Measurements from ENCODE around the gene MAD1L1.
"Not testable (repeated sequence)": the region's sequence is repeated elsewhere in the genome, so short reads cannot be mapped to it uniquely, and the experiment has no call there.

MAD1L1 gene

GRCh38 chr7:2038931-2039728, 193.6 kb downstream of the MAD1L1 start:
- no peak for FAIRE-seq

GRCh38 chr7:2037808-2038522, 194.8 kb downstream of the MAD1L1 start:
- FAIRE-seq, result no peak

- FAIRE-seq, result no peak
Observed at GRCh38 chr7:2037301-2037807, 195.4 kb downstream of the MAD1L1 start.

- FAIRE-seq, result no peak
Observed at GRCh38 chr7:2036786-2037185, 196.0 kb downstream of the MAD1L1 start.

GRCh38 chr7:2036201-2036600, 196.5 kb downstream of the MAD1L1 start:
- not testable (repeated sequence) for FAIRE-seq

- no peak for FAIRE-seq
Observed at GRCh38 chr7:2034291-2035201, 198.2 kb downstream of the MAD1L1 start.

GRCh38 chr7:2033586-2034135, 199.1 kb downstream of the MAD1L1 start:
- no peak for FAIRE-seq

- no peak for FAIRE-seq
Observed at GRCh38 chr7:2032876-2033407, 199.8 kb downstream of the MAD1L1 start.

- FAIRE-seq, result no peak
Observed at GRCh38 chr7:2032030-2032875, 200.5 kb downstream of the MAD1L1 start.

GRCh38 chr7:2031451-2031845, 201.3 kb downstream of the MAD1L1 start:
- FAIRE-seq, result no peak

GRCh38 chr7:2030475-2031450, 202.0 kb downstream of the MAD1L1 start:
- no peak for FAIRE-seq

- FAIRE-seq, result no peak
Observed at GRCh38 chr7:2029936-2030335, 202.8 kb downstream of the MAD1L1 start.

- FAIRE-seq, result no peak
Observed at GRCh38 chr7:2029211-2029905, 203.4 kb downstream of the MAD1L1 start.

GRCh38 chr7:2028733-2029132, 204.0 kb downstream of the MAD1L1 start:
- no peak for FAIRE-seq

- FAIRE-seq, result no peak
Observed at GRCh38 chr7:2025188-2025587, 207.6 kb downstream of the MAD1L1 start.

GRCh38 chr7:2024567-2024918, 208.2 kb downstream of the MAD1L1 start:
- FAIRE-seq, result no peak

- FAIRE-seq, result peak; percentile 6
Observed at GRCh38 chr7:2023877-2024566, 208.7 kb downstream of the MAD1L1 start.

- no peak for FAIRE-seq
Observed at GRCh38 chr7:2022737-2023250, 210.0 kb downstream of the MAD1L1 start.

GRCh38 chr7:2022021-2022409, 210.7 kb downstream of the MAD1L1 start:
- FAIRE-seq, result no peak

Data from G401.6 (cell line).